ENCODE results near the gene FCGR3A. TPM values are rescaled to one million over a fixed set of nuclear protein-coding genes. Genes with fewer than 3 reads are reported as not detected.
A peak's percentile ranks its signal among the peaks of the same experiment; 100 is the strongest.
"Not testable (repeated sequence)": the region's sequence is repeated elsewhere in the genome, so short reads cannot be mapped to it uniquely, and the experiment has no call there.

Gene FCGR3A
- total and polyA plus RNA-seq, 2 donors (not counting 1 experiment from before 2014, with no cell fraction given) = 1.3 to 3.1 TPM

- Histone ChIP-seq H3K27ac (ENCODE audit: low read length in 2 of 2) (peak overlapping the region; percentile 65 to 73), H3K4me3 (ENCODE audit: control extremely low read depth in 1 of 5, extremely low read depth in 1 of 5, insufficient read depth in 1 of 5, low read depth in 2 of 5, low read length in 4 of 5) (peak overlapping the region; percentile 58 to 90 (median 68)), H2AFZ (ENCODE audit: insufficient read depth, low read depth, low read length, poor library complexity, severe bottlenecking) (peak overlapping the region; percentile 72), H3K4me2 (replicated peaks; ENCODE audit: low read depth, low read length, poor library complexity, severe bottlenecking) (peak overlapping the region; percentile 70), H3K4me1 (ENCODE audit: control insufficient read depth in 2 of 2, insufficient read depth in 2 of 2, low read length in 2 of 2) (peaks cover 2 to 13% of the 10 kb centered on the region in 2 donors), H3K9ac (ENCODE audit: low read length) (peak overlapping the region; percentile 80)
- ChIA-PET POLR2A (interaction anchor here (0.6 to 1.2 kb wide), 2 partner anchors 9 to 303 kb away, joined by 3 to 6 read pairs; no protein-coding TSS in a partner anchor), CTCF (interaction anchor here (0.7 to 1.5 kb wide), 5 partner anchors 9 to 433 kb away, joined by 3 to 5 read pairs (median 4); no protein-coding TSS in a partner anchor)
- H3K4me3 Mint-ChIP-seq = peak overlapping the region; percentile 86
- not testable (repeated sequence) for H3K9me3 ChIP-seq (ENCODE audit: control extremely low read depth in 1 of 3, control insufficient read depth in 2 of 3, insufficient read depth in 1 of 3, low read length in 2 of 3); H3K36me3 ChIP-seq (replicated peaks in 1 of 2; ENCODE audit: control extremely low read depth in 1 of 2, control insufficient read depth in 1 of 2, extremely low read depth in 1 of 2, insufficient read depth in 2 of 2, low read length in 1 of 2); H3K27me3 ChIP-seq (replicated peaks in 1 of 4; ENCODE audit: control extremely low read depth in 1 of 4, control insufficient read depth in 3 of 4, insufficient read depth in 4 of 4, low read length in 3 of 4); H4K20me1 ChIP-seq (ENCODE audit: control insufficient read depth, insufficient read depth, low read length, poor library complexity, severe bottlenecking); H3K9me3 Mint-ChIP-seq (ENCODE audit: insufficient read depth); H3K79me2 ChIP-seq (ENCODE audit: control insufficient read depth, insufficient read depth, low read length)
- ATAC-seq (ENCODE audit: low read depth) (peak; percentile 80), DNase-seq (peak; percentile 92)
- WGBS (ENCODE audit: insufficient coverage) = under 1% methylated on average over 33 of the region's 56 CpGs
- intact Hi-C loops (cut with micrococcal nuclease) = loop anchor here (1.0 to 10.0 kb wide), 5 partner anchors 8 to 106 kb away; no protein-coding TSS in a partner anchor
- H3K4me1 Mint-ChIP-seq = peaks cover 14% of the 10 kb centered on the region
- H3K27me3 Mint-ChIP-seq = peaks cover 14% of the 10 kb centered on the region
- H3K27ac Mint-ChIP-seq = peak overlapping the region; percentile 96
Observed at GRCh38 chr1:161530671-161531641, 18.7 kb downstream of the FCGR3A start.

DNA sequence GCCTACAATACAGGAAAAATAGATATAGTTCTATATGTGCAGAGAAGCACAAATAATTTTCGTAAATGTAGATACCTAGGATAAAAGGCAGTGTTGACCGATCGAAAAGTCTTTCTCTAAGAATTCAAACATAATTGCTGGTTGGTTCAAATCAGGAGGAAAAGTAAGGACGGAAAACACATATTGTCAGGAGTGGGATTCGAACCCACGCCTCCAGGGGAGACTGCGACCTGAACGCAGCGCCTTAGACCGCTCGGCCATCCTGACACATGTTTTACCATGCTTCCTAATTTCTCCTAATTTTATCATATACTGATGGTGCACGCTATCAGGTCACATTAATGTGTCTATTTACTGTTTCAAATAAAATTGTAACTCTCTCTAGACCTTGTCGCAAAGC is 19.5 kb downstream of the FCGR3A start:
- Histone ChIP-seq H3K4me3 (ENCODE audit: control extremely low read depth in 1 of 5, extremely low read depth in 1 of 5, insufficient read depth in 1 of 5, low read depth in 2 of 5, low read length in 4 of 5) (peak overlapping the region; percentile 58 to 90 (median 68)), H3K4me2 (replicated peaks; ENCODE audit: low read depth, low read length, poor library complexity, severe bottlenecking) (peak overlapping the region; percentile 70), H3K4me1 (ENCODE audit: control insufficient read depth in 2 of 2, insufficient read depth in 2 of 2, low read length in 2 of 2) (peaks cover 2 to 16% of the 10 kb centered on the region in 2 donors), H2AFZ (ENCODE audit: insufficient read depth, low read depth, low read length, poor library complexity, severe bottlenecking) (peak overlapping the region; percentile 72), H3K27ac (ENCODE audit: low read length in 2 of 2) (peak overlapping the region in 1 of 2 donors; percentile 65), H3K9ac (ENCODE audit: low read length) (peak overlapping the region; percentile 80)
- H3K79me2 ChIP-seq (ENCODE audit: control insufficient read depth, insufficient read depth, low read length); H3K27me3 ChIP-seq (replicated peaks in 1 of 4; ENCODE audit: control extremely low read depth in 1 of 4, control insufficient read depth in 3 of 4, insufficient read depth in 4 of 4, low read length in 3 of 4); H4K20me1 ChIP-seq (ENCODE audit: control insufficient read depth, insufficient read depth, low read length, poor library complexity, severe bottlenecking); H3K9me3 ChIP-seq (ENCODE audit: control extremely low read depth in 1 of 3, control insufficient read depth in 2 of 3, insufficient read depth in 1 of 3, low read length in 2 of 3); H3K36me3 ChIP-seq (replicated peaks in 1 of 2; ENCODE audit: control extremely low read depth in 1 of 2, control insufficient read depth in 1 of 2, extremely low read depth in 1 of 2, insufficient read depth in 2 of 2, low read length in 1 of 2); H3K9me3 Mint-ChIP-seq (ENCODE audit: insufficient read depth): not testable (repeated sequence)
- intact Hi-C loops (cut with micrococcal nuclease) = loop anchor here (2.0 to 10.0 kb wide), 3 partner anchors 43 to 105 kb away; no protein-coding TSS in a partner anchor
- 0% methylated on average over 2 of the region's 13 CpGs for WGBS (ENCODE audit: insufficient coverage)
- CTCF ChIA-PET = interaction anchor here (1.1 to 1.5 kb wide), 3 partner anchors 10 to 197 kb away, joined by 3 to 5 read pairs (median 4); no protein-coding TSS in a partner anchor
- peak overlapping the region; percentile 86 for H3K4me3 Mint-ChIP-seq
- H3K27ac Mint-ChIP-seq = peak overlapping the region; percentile 96
- peaks cover 14% of the 10 kb centered on the region for H3K4me1 Mint-ChIP-seq
- peak; percentile 78 for DNase-seq
- POLR2A ChIA-PET = interaction anchor here (1.2 kb wide), 1 partner anchor 10 kb away, joined by 6 read pairs; no protein-coding TSS in a partner anchor
- H3K27me3 Mint-ChIP-seq = peaks cover 16% of the 10 kb centered on the region
- peak; percentile 35 for ATAC-seq (ENCODE audit: low read depth)

GRCh38 chr1:161529463-161530104 is 20.0 kb downstream of the FCGR3A start:
- Histone ChIP-seq H3K4me3 (ENCODE audit: control extremely low read depth in 1 of 5, extremely low read depth in 1 of 5, insufficient read depth in 1 of 5, low read depth in 2 of 5, low read length in 4 of 5) (peak overlapping the region; percentile 58 to 90 (median 68)), H3K4me2 (replicated peaks; ENCODE audit: low read depth, low read length, poor library complexity, severe bottlenecking) (peak overlapping the region; percentile 70), H3K4me1 (ENCODE audit: control insufficient read depth in 2 of 2, insufficient read depth in 2 of 2, low read length in 2 of 2) (peaks cover 2 to 19% of the 10 kb centered on the region in 2 donors), H3K9ac (ENCODE audit: low read length) (peak overlapping the region; percentile 80)
- H3K9me3 Mint-ChIP-seq (ENCODE audit: insufficient read depth); CTCF ChIA-PET; H4K20me1 ChIP-seq (ENCODE audit: control insufficient read depth, insufficient read depth, low read length, poor library complexity, severe bottlenecking); H3K79me2 ChIP-seq (ENCODE audit: control insufficient read depth, insufficient read depth, low read length); ATAC-seq (ENCODE audit: low read depth); H3K27ac ChIP-seq (ENCODE audit: low read length in 2 of 2); H3K36me3 ChIP-seq (replicated peaks in 1 of 2; ENCODE audit: control extremely low read depth in 1 of 2, control insufficient read depth in 1 of 2, extremely low read depth in 1 of 2, insufficient read depth in 2 of 2, low read length in 1 of 2); POLR2A ChIA-PET; H2AFZ ChIP-seq (ENCODE audit: insufficient read depth, low read depth, low read length, poor library complexity, severe bottlenecking); H3K9me3 ChIP-seq (ENCODE audit: control extremely low read depth in 1 of 3, control insufficient read depth in 2 of 3, insufficient read depth in 1 of 3, low read length in 2 of 3); H3K27me3 ChIP-seq (replicated peaks in 1 of 4; ENCODE audit: control extremely low read depth in 1 of 4, control insufficient read depth in 3 of 4, insufficient read depth in 4 of 4, low read length in 3 of 4): not testable (repeated sequence)
- peak; percentile 33 for DNase-seq
- intact Hi-C loops (cut with micrococcal nuclease) = loop anchor here (2.0 to 10.0 kb wide), 3 partner anchors 43 to 105 kb away; no protein-coding TSS in a partner anchor
- peak overlapping the region; percentile 96 for H3K27ac Mint-ChIP-seq
- peak overlapping the region; percentile 86 for H3K4me3 Mint-ChIP-seq
- peaks cover 17% of the 10 kb centered on the region for H3K4me1 Mint-ChIP-seq
- peaks cover 16% of the 10 kb centered on the region for H3K27me3 Mint-ChIP-seq
- WGBS (ENCODE audit: insufficient coverage) = 27% methylated on average over 11 of the region's 19 CpGs

Measured in B cell (primary cell).